ENCODE results near the gene APBB2.

The APBB2 gene

DNA sequence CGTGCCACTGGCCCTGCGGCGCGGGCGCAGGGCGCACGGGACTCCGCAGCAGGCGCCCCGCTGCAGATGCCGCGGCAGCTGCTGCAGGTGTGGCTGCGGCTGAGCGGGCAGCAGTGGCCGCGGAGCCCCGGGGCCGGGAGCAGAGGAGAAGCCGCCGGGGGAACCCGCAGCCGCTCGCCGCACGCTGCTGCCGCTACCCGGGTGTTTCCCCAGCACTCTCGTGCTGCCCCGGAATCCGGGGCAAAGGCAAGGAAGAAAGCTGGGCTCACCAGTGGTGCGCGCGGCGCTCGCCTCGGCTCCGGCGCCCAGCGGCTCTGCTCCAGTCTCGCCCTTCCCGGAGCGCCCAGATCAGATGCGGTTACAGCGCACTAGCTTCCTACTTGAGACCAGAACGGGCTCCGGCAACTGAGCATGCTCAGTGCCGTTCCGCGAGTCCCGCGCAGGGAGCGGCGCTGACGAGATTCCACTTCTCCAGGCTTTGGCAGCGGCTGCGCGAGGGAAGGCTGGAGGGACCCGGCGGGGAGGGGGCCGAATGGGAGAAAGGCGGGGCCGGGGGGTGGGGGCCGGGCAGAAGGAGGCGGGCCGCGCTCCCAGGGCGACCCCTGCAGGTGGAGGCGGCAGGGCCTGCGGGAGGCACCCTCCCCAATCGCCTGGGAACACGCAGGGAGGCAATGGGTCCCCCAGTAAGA lies at the start of gene APBB2:
Gene APBB2 (minus strand): TSS at position 407 of the 689 bp plus-strand sequence. CDS start 181,288 bp downstream, outside the sequence.
- ATAC-seq: peak; percentile 84
- TF ChIP-seq ZNF8 (CRISPR knock-in tag; IDR thresholded peaks at IDR 0.05) (no peak), CSDC2 (CRISPR knock-in tag; IDR thresholded peaks at IDR 0.05) (no peak), ZFP3 (CRISPR knock-in tag; IDR thresholded peaks at IDR 0.05) (no peak), ESRRG (CRISPR knock-in tag; IDR thresholded peaks at IDR 0.05) (no peak)
- TF ChIP-seq, protein P1, sequence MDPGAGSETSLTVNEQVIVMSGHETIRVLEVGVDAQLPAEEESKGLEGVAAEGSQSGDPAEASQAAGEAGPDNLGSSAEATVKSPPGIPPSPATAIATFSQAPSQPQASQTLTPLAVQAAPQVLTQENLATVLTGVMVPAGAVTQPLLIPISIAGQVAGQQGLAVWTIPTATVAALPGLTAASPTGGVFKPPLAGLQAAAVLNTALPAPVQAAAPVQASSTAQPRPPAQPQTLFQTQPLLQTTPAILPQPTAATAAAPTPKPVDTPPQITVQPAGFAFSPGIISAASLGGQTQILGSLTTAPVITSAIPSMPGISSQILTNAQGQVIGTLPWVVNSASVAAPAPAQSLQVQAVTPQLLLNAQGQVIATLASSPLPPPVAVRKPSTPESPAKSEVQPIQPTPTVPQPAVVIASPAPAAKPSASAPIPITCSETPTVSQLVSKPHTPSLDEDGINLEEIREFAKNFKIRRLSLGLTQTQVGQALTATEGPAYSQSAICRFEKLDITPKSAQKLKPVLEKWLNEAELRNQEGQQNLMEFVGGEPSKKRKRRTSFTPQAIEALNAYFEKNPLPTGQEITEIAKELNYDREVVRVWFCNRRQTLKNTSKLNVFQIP (CRISPR knock-in tag; IDR thresholded peaks at IDR 0.05; ENCODE audit: borderline replicate concordance, low read depth): no peak
- TF ChIP-seq, protein P2, sequence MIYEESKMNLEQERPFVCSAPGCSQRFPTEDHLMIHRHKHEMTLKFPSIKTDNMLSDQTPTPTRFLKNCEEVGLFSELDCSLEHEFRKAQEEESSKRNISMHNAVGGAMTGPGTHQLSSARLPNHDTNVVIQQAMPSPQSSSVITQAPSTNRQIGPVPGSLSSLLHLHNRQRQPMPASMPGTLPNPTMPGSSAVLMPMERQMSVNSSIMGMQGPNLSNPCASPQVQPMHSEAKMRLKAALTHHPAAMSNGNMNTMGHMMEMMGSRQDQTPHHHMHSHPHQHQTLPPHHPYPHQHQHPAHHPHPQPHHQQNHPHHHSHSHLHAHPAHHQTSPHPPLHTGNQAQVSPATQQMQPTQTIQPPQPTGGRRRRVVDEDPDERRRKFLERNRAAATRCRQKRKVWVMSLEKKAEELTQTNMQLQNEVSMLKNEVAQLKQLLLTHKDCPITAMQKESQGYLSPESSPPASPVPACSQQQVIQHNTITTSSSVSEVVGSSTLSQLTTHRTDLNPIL (CRISPR knock-in tag; IDR thresholded peaks at IDR 0.05; ENCODE audit: low read depth): no peak

DNA sequence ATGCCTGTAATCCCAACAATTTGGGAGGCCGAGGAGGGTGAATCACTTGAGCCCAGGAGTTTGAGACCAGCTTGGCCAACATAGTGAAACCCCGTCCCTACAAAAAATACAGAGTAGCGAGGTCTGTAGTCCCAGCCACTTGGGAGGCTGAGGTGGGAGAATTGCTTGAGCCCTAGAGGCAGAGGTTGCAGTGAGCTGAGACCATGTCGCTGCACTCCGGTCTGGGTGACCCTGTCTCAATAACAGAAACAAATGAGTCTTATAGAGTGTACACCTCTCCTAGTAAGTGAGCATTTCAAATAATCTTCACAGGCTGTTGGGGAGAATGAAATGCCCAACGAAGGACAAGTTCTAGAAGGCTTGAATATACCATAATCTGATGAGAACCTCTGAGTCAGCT lies 47.9 kb upstream of the APBB2 start:
- no peak for ATAC-seq
- no peak for TF ChIP-seq ZFP3 (CRISPR knock-in tag; IDR thresholded peaks at IDR 0.05)
- TF ChIP-seq, protein P1 (CRISPR knock-in tag; IDR thresholded peaks at IDR 0.05; ENCODE audit: borderline replicate concordance, low read depth): no peak
- no peak for TF ChIP-seq ZC3H10 (CRISPR knock-in tag; IDR thresholded peaks at IDR 0.05)
- TF ChIP-seq BACH2 (CRISPR knock-in tag; IDR thresholded peaks at IDR 0.05; ENCODE audit: borderline replicate concordance): no peak
- no peak for TF ChIP-seq PPARA (CRISPR knock-in tag; IDR thresholded peaks at IDR 0.05; ENCODE audit: borderline replicate concordance)
- TF ChIP-seq ZNF70 (CRISPR knock-in tag; IDR thresholded peaks at IDR 0.05): no peak
- no peak for TF ChIP-seq OSR1 (CRISPR knock-in tag; IDR thresholded peaks at IDR 0.05)
- no peak for TF ChIP-seq ZNF565 (CRISPR knock-in tag; conservative IDR thresholded peaks at IDR 0.05; ENCODE audit: low read depth)

DNA sequence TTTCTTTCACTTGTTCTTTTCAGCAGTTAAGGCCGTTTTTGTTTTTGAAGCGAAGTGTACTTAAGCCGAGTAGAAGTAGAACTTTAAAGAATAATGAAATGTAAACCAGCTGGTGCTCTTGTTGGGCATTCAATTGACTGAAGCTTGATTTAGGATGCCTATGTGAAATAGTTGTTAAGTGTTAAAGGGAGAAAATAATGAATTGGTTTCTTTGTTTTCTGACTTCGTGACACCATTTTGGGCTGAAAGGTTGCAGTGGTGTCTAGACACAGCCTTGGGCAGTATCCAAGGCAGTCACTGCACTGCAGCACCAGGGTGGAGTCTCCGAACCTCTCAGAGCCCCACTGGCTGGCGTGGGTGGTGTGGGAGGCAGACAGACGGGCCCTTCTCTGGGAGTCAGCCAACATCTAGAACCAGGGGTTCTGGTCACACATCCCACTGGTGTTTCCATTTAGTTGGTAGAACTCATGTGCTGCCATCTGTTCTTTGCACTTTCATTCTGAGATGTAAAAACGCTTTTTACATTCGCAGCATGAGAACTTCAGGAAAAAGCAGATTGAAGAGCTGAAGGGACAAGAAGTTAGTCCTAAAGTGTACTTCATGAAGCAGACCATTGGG lies 45.9 kb upstream of the APBB2 start:
- ATAC-seq: no peak
- TF ChIP-seq TOX (CRISPR knock-in tag; IDR thresholded peaks at IDR 0.05; ENCODE audit: borderline replicate concordance) (no peak), ZFP30 (CRISPR knock-in tag; IDR thresholded peaks at IDR 0.05) (no peak), ZFP3 (CRISPR knock-in tag; IDR thresholded peaks at IDR 0.05) (no peak), SNAI2 (CRISPR knock-in tag; IDR thresholded peaks at IDR 0.05) (no peak), GLIS3 (CRISPR knock-in tag; IDR thresholded peaks at IDR 0.05) (no peak), CSDC2 (CRISPR knock-in tag; IDR thresholded peaks at IDR 0.05) (no peak), ISL1 (CRISPR knock-in tag; IDR thresholded peaks at IDR 0.05) (no peak), TCF4 (CRISPR knock-in tag; IDR thresholded peaks at IDR 0.05; ENCODE audit: borderline replicate concordance) (no peak), ZNF8 (CRISPR knock-in tag; IDR thresholded peaks at IDR 0.05) (no peak), ZC3H10 (CRISPR knock-in tag; IDR thresholded peaks at IDR 0.05) (no peak), ARNTL (CRISPR knock-in tag; IDR thresholded peaks at IDR 0.05; ENCODE audit: borderline replicate concordance, low read depth) (no peak), OSR1 (CRISPR knock-in tag; IDR thresholded peaks at IDR 0.05) (no peak), ZNF565 (CRISPR knock-in tag; conservative IDR thresholded peaks at IDR 0.05; ENCODE audit: low read depth) (no peak), PPARA (CRISPR knock-in tag; IDR thresholded peaks at IDR 0.05; ENCODE audit: borderline replicate concordance) (no peak)
- TF ChIP-seq, protein P2 (CRISPR knock-in tag; IDR thresholded peaks at IDR 0.05; ENCODE audit: low read depth): no peak
- TF ChIP-seq, protein P3, sequence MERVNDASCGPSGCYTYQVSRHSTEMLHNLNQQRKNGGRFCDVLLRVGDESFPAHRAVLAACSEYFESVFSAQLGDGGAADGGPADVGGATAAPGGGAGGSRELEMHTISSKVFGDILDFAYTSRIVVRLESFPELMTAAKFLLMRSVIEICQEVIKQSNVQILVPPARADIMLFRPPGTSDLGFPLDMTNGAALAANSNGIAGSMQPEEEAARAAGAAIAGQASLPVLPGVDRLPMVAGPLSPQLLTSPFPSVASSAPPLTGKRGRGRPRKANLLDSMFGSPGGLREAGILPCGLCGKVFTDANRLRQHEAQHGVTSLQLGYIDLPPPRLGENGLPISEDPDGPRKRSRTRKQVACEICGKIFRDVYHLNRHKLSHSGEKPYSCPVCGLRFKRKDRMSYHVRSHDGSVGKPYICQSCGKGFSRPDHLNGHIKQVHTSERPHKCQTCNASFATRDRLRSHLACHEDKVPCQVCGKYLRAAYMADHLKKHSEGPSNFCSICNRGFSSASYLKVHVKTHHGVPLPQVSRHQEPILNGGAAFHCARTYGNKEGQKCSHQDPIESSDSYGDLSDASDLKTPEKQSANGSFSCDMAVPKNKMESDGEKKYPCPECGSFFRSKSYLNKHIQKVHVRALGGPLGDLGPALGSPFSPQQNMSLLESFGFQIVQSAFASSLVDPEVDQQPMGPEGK (CRISPR knock-in tag; IDR thresholded peaks at IDR 0.05; ENCODE audit: borderline replicate concordance): no peak
- TF ChIP-seq, protein P4, sequence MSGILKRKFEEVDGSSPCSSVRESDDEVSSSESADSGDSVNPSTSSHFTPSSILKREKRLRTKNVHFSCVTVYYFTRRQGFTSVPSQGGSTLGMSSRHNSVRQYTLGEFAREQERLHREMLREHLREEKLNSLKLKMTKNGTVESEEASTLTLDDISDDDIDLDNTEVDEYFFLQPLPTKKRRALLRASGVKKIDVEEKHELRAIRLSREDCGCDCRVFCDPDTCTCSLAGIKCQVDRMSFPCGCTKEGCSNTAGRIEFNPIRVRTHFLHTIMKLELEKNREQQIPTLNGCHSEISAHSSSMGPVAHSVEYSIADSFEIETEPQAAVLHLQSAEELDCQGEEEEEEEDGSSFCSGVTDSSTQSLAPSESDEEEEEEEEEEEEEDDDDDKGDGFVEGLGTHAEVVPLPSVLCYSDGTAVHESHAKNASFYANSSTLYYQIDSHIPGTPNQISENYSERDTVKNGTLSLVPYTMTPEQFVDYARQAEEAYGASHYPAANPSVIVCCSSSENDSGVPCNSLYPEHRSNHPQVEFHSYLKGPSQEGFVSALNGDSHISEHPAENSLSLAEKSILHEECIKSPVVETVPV (CRISPR knock-in tag; IDR thresholded peaks at IDR 0.05): no peak
- TF ChIP-seq, protein P5, sequence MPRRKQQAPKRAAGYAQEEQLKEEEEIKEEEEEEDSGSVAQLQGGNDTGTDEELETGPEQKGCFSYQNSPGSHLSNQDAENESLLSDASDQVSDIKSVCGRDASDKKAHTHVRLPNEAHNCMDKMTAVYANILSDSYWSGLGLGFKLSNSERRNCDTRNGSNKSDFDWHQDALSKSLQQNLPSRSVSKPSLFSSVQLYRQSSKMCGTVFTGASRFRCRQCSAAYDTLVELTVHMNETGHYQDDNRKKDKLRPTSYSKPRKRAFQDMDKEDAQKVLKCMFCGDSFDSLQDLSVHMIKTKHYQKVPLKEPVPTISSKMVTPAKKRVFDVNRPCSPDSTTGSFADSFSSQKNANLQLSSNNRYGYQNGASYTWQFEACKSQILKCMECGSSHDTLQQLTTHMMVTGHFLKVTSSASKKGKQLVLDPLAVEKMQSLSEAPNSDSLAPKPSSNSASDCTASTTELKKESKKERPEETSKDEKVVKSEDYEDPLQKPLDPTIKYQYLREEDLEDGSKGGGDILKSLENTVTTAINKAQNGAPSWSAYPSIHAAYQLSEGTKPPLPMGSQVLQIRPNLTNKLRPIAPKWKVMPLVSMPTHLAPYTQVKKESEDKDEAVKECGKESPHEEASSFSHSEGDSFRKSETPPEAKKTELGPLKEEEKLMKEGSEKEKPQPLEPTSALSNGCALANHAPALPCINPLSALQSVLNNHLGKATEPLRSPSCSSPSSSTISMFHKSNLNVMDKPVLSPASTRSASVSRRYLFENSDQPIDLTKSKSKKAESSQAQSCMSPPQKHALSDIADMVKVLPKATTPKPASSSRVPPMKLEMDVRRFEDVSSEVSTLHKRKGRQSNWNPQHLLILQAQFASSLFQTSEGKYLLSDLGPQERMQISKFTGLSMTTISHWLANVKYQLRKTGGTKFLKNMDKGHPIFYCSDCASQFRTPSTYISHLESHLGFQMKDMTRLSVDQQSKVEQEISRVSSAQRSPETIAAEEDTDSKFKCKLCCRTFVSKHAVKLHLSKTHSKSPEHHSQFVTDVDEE (CRISPR knock-in tag; IDR thresholded peaks at IDR 0.05): no peak

Measured in SK-N-SH treated with all-trans-retinoic acid at 6 μM for 48 hours (cell line).